Glutamatergic neuron (in vitro differentiated cells): ENCODE measurements around the gene PIK3C3. TPM values are rescaled to one million over a fixed set of nuclear protein-coding genes. Genes with fewer than 3 reads are reported as not detected.

ENCODE experiments used
- DNase-seq: peaks from one replicate; pipeline ENCODE4 v3.0.0; 2022
- H3K27ac Mint-ChIP-seq: one replicate; pipeline ENCODE4 v1.8.0; 2020; ENCODE audit warnings: mild to moderate bottlenecking, mixed read lengths, inconsistent platforms; ENCODE audit not compliant: unreplicated experiment
- H3K27me3 Mint-ChIP-seq: one replicate; pipeline ENCODE4 v1.8.0; 2020; ENCODE audit warnings: mild to moderate bottlenecking, moderate library complexity, mixed read lengths, inconsistent platforms; ENCODE audit not compliant: unreplicated experiment
- H3K36me3 Mint-ChIP-seq: one replicate; pipeline ENCODE4 v1.8.0; 2020; ENCODE audit warnings: mild to moderate bottlenecking, mixed read lengths, inconsistent platforms; ENCODE audit not compliant: unreplicated experiment
- H3K4me1 Mint-ChIP-seq: one replicate; pipeline ENCODE4 v1.8.0; 2020; ENCODE audit warnings: mild to moderate bottlenecking, low read depth, mixed read lengths, inconsistent platforms; ENCODE audit not compliant: unreplicated experiment
- H3K4me3 Mint-ChIP-seq: one replicate; pipeline ENCODE4 v1.8.0; 2020; ENCODE audit warnings: mild to moderate bottlenecking, mixed read lengths, inconsistent platforms; ENCODE audit not compliant: unreplicated experiment
- H3K9me3 Mint-ChIP-seq: one replicate; pipeline ENCODE4 v1.8.0; 2020; ENCODE audit warnings: mild to moderate bottlenecking, moderate library complexity, mixed read lengths, inconsistent platforms; ENCODE audit not compliant: unreplicated experiment
- CTCF ChIP-seq: fragments of 200-600 bp; sonication (generic); IDR thresholded peaks from one replicate; pipeline ENCODE4 v1.5.0; 2021; ENCODE audit not compliant: partially characterized antibody, unreplicated experiment
- total RNA-seq: library from RNA; stranded (reverse); fragmentation: NEBNext Ultra II Directional; extraction: Animal tissue kit (Norgen Biotek cat#: 25700); gene quantifications from one replicate; pipeline ENCODE4 v1.2.1, GENCODE V29; 2021; ENCODE audit not compliant: unreplicated experiment

Gene PIK3C3
- total RNA-seq, 1 donor from 2014 or later = 74.6 TPM

GRCh38 chr18:41982942-41983660 is 28.1 kb downstream of the PIK3C3 start:
- no peaks in the 10 kb centered on the region for H3K9me3 Mint-ChIP-seq
- TF ChIP-seq CTCF = no peak
- no peaks in the 10 kb centered on the region for H3K27me3 Mint-ChIP-seq

GRCh38 chr18:41985914-41986313 is 30.9 kb downstream of the PIK3C3 start:
- Mint-ChIP-seq H3K27me3 (no peaks in the 10 kb centered on the region), H3K4me1 (no peaks in the 10 kb centered on the region), H3K36me3 (no peaks in the 10 kb centered on the region), H3K4me3 (no peak overlapping the region), H3K27ac (no peak overlapping the region), H3K9me3 (no peaks in the 10 kb centered on the region)
- DNase-seq = no peak
- no peak for TF ChIP-seq CTCF

More at GRCh38 chr18:41982942-41983660, 28.1 kb downstream of the PIK3C3 start:
- DNase-seq = no peak
- Mint-ChIP-seq H3K36me3 (no peaks in the 10 kb centered on the region), H3K4me1 (no peaks in the 10 kb centered on the region), H3K4me3 (no peak overlapping the region), H3K27ac (no peak overlapping the region)

- H3K4me3 Mint-ChIP-seq = no peak overlapping the region
- no peak for TF ChIP-seq CTCF
- H3K4me1 Mint-ChIP-seq = no peaks in the 10 kb centered on the region
- H3K9me3 Mint-ChIP-seq = no peaks in the 10 kb centered on the region
- H3K27ac Mint-ChIP-seq = no peak overlapping the region
- H3K27me3 Mint-ChIP-seq = no peaks in the 10 kb centered on the region
- H3K36me3 Mint-ChIP-seq = no peaks in the 10 kb centered on the region
- no peak for DNase-seq
Observed at GRCh38 chr18:41989508-41989907, 34.5 kb downstream of the PIK3C3 start.

GRCh38 chr18:41992066-41992465 is 37.0 kb downstream of the PIK3C3 start:
- no peak for TF ChIP-seq CTCF
- Mint-ChIP-seq H3K36me3 (no peaks in the 10 kb centered on the region), H3K27me3 (no peaks in the 10 kb centered on the region), H3K4me1 (no peaks in the 10 kb centered on the region), H3K27ac (no peak overlapping the region), H3K9me3 (no peaks in the 10 kb centered on the region), H3K4me3 (no peak overlapping the region)
- DNase-seq = no peak

GRCh38 chr18:41992703-41993102 is 37.7 kb downstream of the PIK3C3 start:
- no peak overlapping the region for H3K4me3 Mint-ChIP-seq
- no peaks in the 10 kb centered on the region for H3K4me1 Mint-ChIP-seq
- H3K27ac Mint-ChIP-seq = no peak overlapping the region
- no peaks in the 10 kb centered on the region for H3K27me3 Mint-ChIP-seq
- no peaks in the 10 kb centered on the region for H3K36me3 Mint-ChIP-seq
- H3K9me3 Mint-ChIP-seq = no peaks in the 10 kb centered on the region
- no peak for TF ChIP-seq CTCF
- no peak for DNase-seq
